GM18909 (cell line): ENCODE data around the gene SLC4A2.

Experiments used
- ATAC-seq: cut with Tn5 transposase; IDR thresholded peaks from one replicate; pipeline ENCODE4 v1.9.1; 2021; ENCODE audit warnings: mild to moderate bottlenecking; ENCODE audit not compliant: unreplicated experiment, poor library complexity

The SLC4A2 gene

DNA sequence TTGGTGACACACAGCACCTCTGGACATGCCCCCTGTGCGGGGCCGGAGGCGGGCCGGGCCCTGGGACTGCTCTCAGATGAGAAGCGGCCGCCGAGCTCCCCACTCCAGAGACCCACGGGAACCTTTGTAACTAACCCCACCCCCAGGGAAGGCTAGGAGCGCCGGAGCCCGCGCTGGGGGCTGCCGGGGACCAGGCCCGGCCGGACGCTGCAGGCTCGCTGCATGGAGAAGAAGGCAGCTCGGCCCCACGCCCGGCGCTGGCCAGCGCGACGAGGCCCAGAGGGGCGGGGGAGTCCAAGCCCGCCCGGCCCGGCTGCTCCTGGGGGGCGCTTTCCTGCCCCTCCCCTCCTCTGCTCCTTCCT lies 63.4 kb downstream of the SLC4A2 start:
- ATAC-seq, result no peak

GRCh38 chr7:151123158-151123821 lies 63.9 kb downstream of the SLC4A2 start:
- ATAC-seq, result no peak

GRCh38 chr7:151123822-151124464 lies 64.6 kb downstream of the SLC4A2 start:
- ATAC-seq, result peak; percentile 85

DNA sequence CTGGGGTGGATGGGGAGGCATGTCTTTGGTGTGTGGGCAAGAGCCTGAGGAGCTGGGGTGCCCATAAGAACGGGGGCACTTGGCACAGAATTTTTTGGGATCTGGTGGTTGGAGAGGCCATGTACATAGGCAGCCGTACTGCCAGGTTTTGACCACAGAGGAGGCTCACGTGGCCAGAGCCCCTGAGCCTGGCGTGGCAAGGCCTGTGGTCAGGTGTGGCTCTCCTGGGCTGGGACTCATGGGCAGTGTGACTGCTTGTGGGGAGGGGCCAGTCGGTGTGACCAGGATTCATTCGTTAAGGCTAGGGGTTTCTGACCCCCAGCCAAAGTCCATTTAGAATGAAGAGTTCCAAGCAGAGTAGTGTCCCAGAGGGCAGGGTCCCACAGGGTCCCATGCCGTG lies 65.1 kb downstream of the SLC4A2 start:
- no peak for ATAC-seq

DNA sequence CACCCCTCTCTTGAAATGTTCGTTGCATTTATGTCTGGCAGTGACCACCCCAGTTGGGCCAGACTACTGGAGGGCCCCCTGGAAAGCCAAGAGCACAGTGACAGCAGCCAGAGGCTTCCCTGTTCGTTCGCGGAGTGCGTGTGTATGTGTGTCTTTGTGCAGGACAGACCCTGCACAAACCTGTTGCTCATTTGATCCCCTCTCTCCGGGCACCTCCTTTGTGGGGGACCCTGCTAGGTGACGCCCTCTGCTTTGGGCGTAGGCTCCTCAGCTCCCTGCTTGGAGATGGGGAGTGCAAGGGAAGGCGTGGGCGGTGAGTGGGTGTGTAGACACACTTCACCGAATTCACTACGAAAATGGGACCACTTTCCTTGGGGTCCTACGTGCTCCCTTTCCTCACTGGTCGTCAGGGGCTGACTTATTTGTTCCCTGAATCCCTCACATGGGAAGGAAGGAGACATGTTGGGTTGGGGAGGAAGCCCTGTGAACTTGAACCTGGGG lies 65.6 kb downstream of the SLC4A2 start:
- no peak for ATAC-seq

GRCh38 chr7:151125470-151125845 lies 66.1 kb downstream of the SLC4A2 start:
- ATAC-seq, result no peak

DNA sequence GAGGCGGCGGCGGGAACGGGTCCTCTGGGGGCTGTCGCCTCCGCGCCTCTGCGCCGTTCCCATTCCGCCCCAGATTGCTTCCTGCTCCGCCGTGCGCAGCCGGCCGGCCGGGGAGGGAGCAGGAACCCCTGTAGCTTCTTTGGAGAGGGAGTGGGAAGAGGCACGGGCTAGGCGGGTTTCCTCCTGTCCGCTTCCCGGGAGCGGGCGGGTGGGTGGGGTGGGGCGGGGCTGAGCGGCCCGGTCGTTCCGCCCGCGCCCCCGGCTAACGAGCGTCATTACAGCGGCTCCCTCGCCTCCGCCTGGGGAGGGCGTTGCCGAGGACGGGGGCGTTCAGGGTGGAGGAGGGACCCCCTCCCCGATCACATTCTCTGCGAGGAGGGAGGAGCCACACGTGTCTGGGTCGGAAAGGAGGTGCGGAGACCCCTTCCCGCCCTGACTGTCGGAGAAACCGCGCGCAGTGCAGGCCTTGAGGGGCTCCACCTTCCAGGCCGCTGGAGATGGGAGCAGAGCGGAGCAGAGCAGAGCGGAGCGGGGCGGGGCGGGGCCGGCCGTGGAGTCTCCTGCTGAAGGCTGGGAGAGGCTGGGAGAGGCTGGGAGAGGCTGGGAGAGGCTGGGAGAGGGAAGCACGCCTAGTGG lies 66.6 kb downstream of the SLC4A2 start:
- ATAC-seq, result no peak
